Measurements from ENCODE around the gene SPDYE4. TPM values are rescaled to one million over a fixed set of nuclear protein-coding genes. Genes with fewer than 3 reads are reported as not detected.

Gene SPDYE4
- total RNA-seq, 2 experiments from 2014 or later, result not detected

GRCh38 chr17:8753976-8754440 lies 4.3 kb downstream of the SPDYE4 start:
- Histone ChIP-seq H3K4me3 (ENCODE audit: low read length) (no peak overlapping the region), H3K9me3 (ENCODE audit: control insufficient read depth in 1 of 2, insufficient read depth in 1 of 2, low read length in 2 of 2) (no peaks in the 10 kb centered on the region), H3K27me3 (ENCODE audit: control insufficient read depth in 1 of 2, insufficient read depth in 2 of 2, low read length in 2 of 2) (peaks cover 0 to 4% of the 10 kb centered on the region in 2 experiments), H3K36me3 (ENCODE audit: insufficient read depth, low read length) (no peaks in the 10 kb centered on the region), H3K27ac (ENCODE audit: low read depth in 1 of 2, low read length in 2 of 2) (no peak overlapping the region), H3K4me1 (ENCODE audit: insufficient read depth, low read length) (no peaks in the 10 kb centered on the region)
- H3K27me3 Mint-ChIP-seq, result peaks cover 18% of the 10 kb centered on the region
- no peaks in the 10 kb centered on the region for H3K9me3 Mint-ChIP-seq
- ChIA-PET POLR2A (no interaction called here), CTCF (no interaction called here)
- H3K4me1 Mint-ChIP-seq (ENCODE audit: low read depth), result no peaks in the 10 kb centered on the region
- TF ChIP-seq CTCF (IDR thresholded peaks at IDR 0.05), result no peak
- no peak overlapping the region for H3K27ac Mint-ChIP-seq
- DNase-seq (peak in 2 of 14 experiments; percentile 11 to 29), ATAC-seq (ENCODE audit: poor library complexity) (no peak)
- intact Hi-C loops (cut with DNase I, micrococcal nuclease), result loop anchor here (2.0 to 10.0 kb wide), 4 partner anchors 138 to 245 kb away; no protein-coding TSS in a partner anchor
- no peaks in the 10 kb centered on the region for H3K36me3 Mint-ChIP-seq (ENCODE audit: low read depth)
- H3K4me3 Mint-ChIP-seq, result no peak overlapping the region

- Histone ChIP-seq H3K9me3 (ENCODE audit: control insufficient read depth in 1 of 2, insufficient read depth in 1 of 2, low read length in 2 of 2) (no peaks in the 10 kb centered on the region), H3K36me3 (ENCODE audit: insufficient read depth, low read length) (no peaks in the 10 kb centered on the region), H3K27ac (ENCODE audit: low read depth in 1 of 2, low read length in 2 of 2) (no peak overlapping the region), H3K27me3 (ENCODE audit: control insufficient read depth in 1 of 2, insufficient read depth in 2 of 2, low read length in 2 of 2) (peaks cover 0 to 4% of the 10 kb centered on the region in 2 experiments), H3K4me1 (ENCODE audit: insufficient read depth, low read length) (peaks cover under 1% of the 10 kb centered on the region), H3K4me3 (ENCODE audit: low read length) (no peak overlapping the region)
- Mint-ChIP-seq H3K4me1 (ENCODE audit: low read depth) (peaks cover 2% of the 10 kb centered on the region), H3K9me3 (no peaks in the 10 kb centered on the region), H3K27me3 (peaks cover 18% of the 10 kb centered on the region), H3K4me3 (no peak overlapping the region), H3K27ac (no peak overlapping the region), H3K36me3 (ENCODE audit: low read depth) (no peaks in the 10 kb centered on the region)
- no peak for TF ChIP-seq CTCF (IDR thresholded peaks at IDR 0.05)
- POLR2A ChIA-PET, result no interaction called here
- intact Hi-C loops (cut with DNase I, micrococcal nuclease), result loop anchor here (5.0 to 10.0 kb wide), 3 partner anchors 139 to 241 kb away; no protein-coding TSS in a partner anchor
- ATAC-seq (ENCODE audit: poor library complexity) (no peak), DNase-seq (no peak)
- CTCF ChIA-PET, result no interaction called here
These were observed 5.0 kb downstream of the SPDYE4 start for GRCh38 chr17:8753136-8753975.

DNA sequence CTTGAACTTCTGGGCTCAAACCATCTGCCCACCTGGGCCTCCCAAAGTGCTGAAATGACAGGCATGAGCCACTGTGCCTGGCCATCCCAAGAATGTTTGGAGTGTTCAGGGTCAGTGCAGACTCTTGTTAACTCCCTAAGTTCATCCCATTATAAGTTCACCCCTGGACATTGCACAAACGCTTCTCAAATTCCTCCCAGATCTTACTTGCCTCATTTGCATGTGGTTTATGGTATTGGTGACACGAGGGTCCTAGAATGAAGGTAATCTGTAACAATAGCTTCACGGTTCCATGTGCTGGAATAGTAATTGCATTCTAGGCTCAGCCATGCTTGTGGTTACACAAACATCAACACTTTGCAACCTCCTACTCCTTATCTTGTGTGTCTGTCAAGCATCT lies 8.7 kb downstream of the SPDYE4 start:
- Histone ChIP-seq H3K27me3 (ENCODE audit: control insufficient read depth in 1 of 2, insufficient read depth in 2 of 2, low read length in 2 of 2) (no peaks in the 10 kb centered on the region), H3K4me1 (ENCODE audit: insufficient read depth, low read length) (peaks cover 17% of the 10 kb centered on the region), H3K27ac (ENCODE audit: low read depth in 1 of 2, low read length in 2 of 2) (no peak overlapping the region), H3K9me3 (ENCODE audit: control insufficient read depth in 1 of 2, insufficient read depth in 1 of 2, low read length in 2 of 2) (no peaks in the 10 kb centered on the region), H3K36me3 (ENCODE audit: insufficient read depth, low read length) (no peaks in the 10 kb centered on the region), H3K4me3 (ENCODE audit: low read length) (no peak overlapping the region)
- H3K36me3 Mint-ChIP-seq (ENCODE audit: low read depth), result no peaks in the 10 kb centered on the region
- DNase-seq (no peak), ATAC-seq (ENCODE audit: poor library complexity) (no peak)
- H3K27ac Mint-ChIP-seq, result no peak overlapping the region
- H3K9me3 Mint-ChIP-seq, result no peaks in the 10 kb centered on the region
- ChIA-PET CTCF (no interaction called here), POLR2A (no interaction called here)
- no peak for TF ChIP-seq CTCF (IDR thresholded peaks at IDR 0.05)
- intact Hi-C loops (cut with DNase I, micrococcal nuclease), result loop anchor here (5.0 to 10.0 kb wide), 6 partner anchors 143 to 687 kb away; partner anchors contain the start of gene RPL26 (in 1 of the 2)
- H3K4me1 Mint-ChIP-seq (ENCODE audit: low read depth), result peaks cover 12% of the 10 kb centered on the region
- peaks cover 2% of the 10 kb centered on the region for H3K27me3 Mint-ChIP-seq
- H3K4me3 Mint-ChIP-seq, result no peak overlapping the region
